HCT116 (cell line): ENCODE data around the gene TEKT5. TPM values are rescaled to one million over a fixed set of nuclear protein-coding genes. Genes with fewer than 3 reads are reported as not detected.

Source experiments
- ATAC-seq: fragments of 200-7000 bp; cut with Tn5 transposase; 2 replicates; pipeline ENCODE4 v1.9.1; 2020; ENCODE audit warnings: mild to moderate bottlenecking, moderate library complexity
- BruUV-seq: library from RNA; stranded (reverse); fragments of 400-500 nt; replicated peaks from 2 replicates; lab custom pipeline; 2021; lab: Mats Ljungman, UMichigan
- CTCF ChIA-PET: fragments of 300-600 bp; sonication (Branson Sonifier 250); formaldehyde crosslinking; loops from one replicate; lab custom pipeline; 2021; ENCODE audit warnings: antibody characterized with exemption; lab: Charles Lee
- POLR2A ChIA-PET: fragments of 300-600, 350-600 bp; sonication (Branson Sonifier 250); formaldehyde crosslinking; loops from one replicate; lab custom pipeline; 2021; ENCODE audit warnings: antibody characterized with exemption; lab: Charles Lee
- RAD21 ChIA-PET, 2 experiments: fragments of 300-600 bp; sonication (Branson Sonifier 250); formaldehyde crosslinking; loops; one replicate each; lab custom pipeline; 2023; ENCODE audit warnings: low total read pairs in 2 of 2; ENCODE audit not compliant: uncharacterized antibody in 2 of 2, unreplicated experiment in 2 of 2, low non-redundant PET in 1 of 2; lab: Charles Lee
- DNase-seq: peaks from one replicate; pipeline ENCODE4 v3.0.0-alpha.2; 2010; ENCODE audit warnings: low read depth, low spot score
- H2AFZ ChIP-seq: fragments of 200-600 bp; shearing (Covaris generic), sonication (generic); 2 replicates; pipeline ENCODE4 v1.6.1; 2017; ENCODE audit warnings: low read depth, mixed run types, mixed read lengths, antibody characterized with exemption, low read length; ENCODE audit not compliant: poor library complexity, severe bottlenecking
- H3K27ac ChIP-seq: 2 replicates; pipeline ENCODE4 v1.5.1; 2012; ENCODE audit warnings: low read depth, low read length
- H3K27me3 ChIP-seq: fragments of 200-600 bp; sonication (generic); 2 replicates; pipeline ENCODE4 v1.6.1; 2016; ENCODE audit warnings: mixed run types, low read length, mixed read lengths; ENCODE audit not compliant: insufficient read depth
- H3K36me3 ChIP-seq, 2 experiments: fragments of 200-500 bp in 1 of 2; fragments of 200-600 bp in 1 of 2; sonication (Bioruptor generic) in 1 of 2; sonication (generic) in 1 of 2; 2 replicates each; pipeline versions ENCODE4 v1.5.1 to v1.6.1; 2014 to 2016; ENCODE audit warnings: low read length in 2 of 2, inconsistent platforms in 1 of 2, mixed read lengths in 1 of 2, mixed run types in 1 of 2; ENCODE audit not compliant: insufficient read depth in 2 of 2, control insufficient read depth in 1 of 2
- H3K4me1 ChIP-seq, 2 experiments: fragments of 200-600 bp in 1 of 2; sonication (generic) in 1 of 2; 2 replicates each; pipeline versions ENCODE4 v1.5.1 to v1.6.1; 2012 to 2017; ENCODE audit warnings: low read length in 2 of 2, inconsistent platforms in 1 of 2, mild to moderate bottlenecking in 1 of 2, mixed read lengths in 1 of 2, mixed run types in 1 of 2, moderate library complexity in 1 of 2; ENCODE audit not compliant: insufficient read depth in 2 of 2, control insufficient read depth in 1 of 2
- H3K4me2 ChIP-seq: fragments of 200-600 bp; sonication (generic); 2 replicates; pipeline ENCODE4 v1.6.1; 2017; ENCODE audit warnings: mixed run types, low read length, mixed read lengths
- H3K4me3 ChIP-seq, 2 experiments: fragments of 200-600 bp in 1 of 2; sonication (generic) in 1 of 2; replicated peaks in 1 of 2; 2 replicates each; pipeline ENCODE4 v1.5.1; 2011 to 2016; ENCODE audit warnings: low read length in 2 of 2, control low read depth in 1 of 2, low read depth in 1 of 2, mild to moderate bottlenecking in 1 of 2, mixed read lengths in 1 of 2, mixed run types in 1 of 2
- H3K79me2 ChIP-seq: fragments of 200-600 bp; sonication (generic); 2 replicates; pipeline ENCODE4 v1.6.1; 2017; ENCODE audit warnings: mild to moderate bottlenecking, mixed run types, low read length, moderate library complexity, mixed read lengths; ENCODE audit not compliant: insufficient read depth
- H3K9ac ChIP-seq: fragments of 200-600 bp; sonication (generic); 2 replicates; pipeline ENCODE4 v1.6.1; 2016; ENCODE audit warnings: low read length, mixed read lengths
- H3K9me2 ChIP-seq: fragments of 200-600 bp; sonication (generic), shearing (Covaris generic); 2 replicates; pipeline ENCODE4 v1.6.1; 2017; ENCODE audit warnings: mixed run types, mild to moderate bottlenecking, moderate library complexity; ENCODE audit not compliant: insufficient read depth
- H3K9me3 ChIP-seq, 2 experiments: fragments of 200-500 bp in 1 of 2; fragments of 200-600 bp in 1 of 2; sonication (Bioruptor generic) in 1 of 2; sonication (generic) in 1 of 2; 2 replicates each; pipeline ENCODE4 v1.6.1; 2014 to 2017; ENCODE audit warnings: low read length in 2 of 2, mixed read lengths in 2 of 2, inconsistent platforms in 1 of 2, low read depth in 1 of 2, mild to moderate bottlenecking in 1 of 2, mixed run types in 1 of 2, moderate library complexity in 1 of 2; ENCODE audit not compliant: control insufficient read depth in 1 of 2, insufficient read depth in 1 of 2
- H4K20me1 ChIP-seq: fragments of 200-600 bp; sonication (generic), shearing (Covaris generic); 2 replicates; pipeline ENCODE4 v1.6.1; 2017; ENCODE audit warnings: mixed run types, mild to moderate bottlenecking, moderate library complexity; ENCODE audit not compliant: insufficient read depth
- CBX3 ChIP-seq: IDR thresholded peaks from 2 replicates; pipeline ENCODE4 v1.6.1; 2012; ENCODE audit warnings: low read depth
- CEBPB ChIP-seq: IDR thresholded peaks from 2 replicates; pipeline ENCODE4 v1.6.1; 2012; ENCODE audit warnings: low read depth
- EGR1 ChIP-seq: IDR thresholded peaks from 2 replicates; pipeline ENCODE4 v1.6.1; 2012; ENCODE audit warnings: low read depth
- JUND ChIP-seq: IDR thresholded peaks from 2 replicates; pipeline ENCODE4 v1.6.1; 2012
- POLR2A ChIP-seq: IDR thresholded peaks from 2 replicates; pipeline ENCODE4 v1.7.0; 2011; ENCODE audit warnings: borderline replicate concordance; ENCODE audit not compliant: insufficient read depth, insufficient read length; ENCODE audit errors: extremely low read depth
- POLR2AphosphoS5 ChIP-seq: IDR thresholded peaks from 2 replicates; pipeline ENCODE4 v1.6.1; 2011; ENCODE audit warnings: mild to moderate bottlenecking, low read depth, low read length, moderate library complexity
- RAD21 ChIP-seq: IDR thresholded peaks from 2 replicates; pipeline ENCODE4 v1.6.1; 2012; ENCODE audit warnings: low read depth, mild to moderate bottlenecking
- REST ChIP-seq: IDR thresholded peaks from 2 replicates; pipeline ENCODE4 v1.6.1; 2012; ENCODE audit warnings: low read depth
- SIN3A ChIP-seq: IDR thresholded peaks from 2 replicates; pipeline ENCODE4 v1.6.1; 2012; ENCODE audit warnings: low read depth
- SRF ChIP-seq: IDR thresholded peaks from 2 replicates; pipeline ENCODE4 v1.6.1; 2012; ENCODE audit warnings: low read depth
- YY1 ChIP-seq: IDR thresholded peaks from 2 replicates; pipeline ENCODE4 v1.6.1; 2011; ENCODE audit warnings: low read length, low read depth, moderate library complexity, mild to moderate bottlenecking; ENCODE audit not compliant: insufficient replicate concordance; ENCODE audit errors: extremely low read depth
- ZNF274 ChIP-seq: fragments of 200-500 bp; sonication (Bioruptor generic); IDR thresholded peaks from 2 replicates; pipeline ENCODE4 v1.6.1; 2014; ENCODE audit warnings: mild to moderate bottlenecking, low read depth, low read length, inconsistent platforms
- intact Hi-C: fragments of 100-400 bp; cut with micrococcal nuclease; formaldehyde crosslinking; loops from 2 replicates; pipeline ENCODE4 v1.10.0; 2022
- total RNA-seq: library from RNA; stranded (reverse); gene quantifications from one replicate; pipeline ENCODE4 v1.2.1, GENCODE V29; 2021; ENCODE audit not compliant: unreplicated experiment

The TEKT5 gene
- total RNA-seq, 1 experiment from 2014 or later = 0.37 TPM

GRCh38 chr16:10688726-10689125 is 6.0 kb downstream of the TEKT5 start:
- H3K79me2 ChIP-seq = no peaks in the 10 kb centered on the region
- BruUV-seq = no TSS peak
- H3K9me2 ChIP-seq = no peaks in the 10 kb centered on the region
- intact Hi-C loops = no loop called here
- ChIA-PET RAD21 (no interaction called here), POLR2A (no interaction called here), CTCF (no interaction called here)
- no peak for TF ChIP-seq POLR2AphosphoS5
- no peak for TF ChIP-seq JUND
- no peak for TF ChIP-seq EGR1
- no peak for TF ChIP-seq REST
- TF ChIP-seq YY1 = no peak
- TF ChIP-seq CBX3 = no peak
- no peak for TF ChIP-seq CEBPB
- no peak for TF ChIP-seq ZNF274
- TF ChIP-seq SIN3A = no peak
- TF ChIP-seq SRF = no peak
- TF ChIP-seq RAD21 = no peak
- TF ChIP-seq POLR2A = no peak
- no peaks in the 10 kb centered on the region for H3K4me1 ChIP-seq
- no peaks in the 10 kb centered on the region for H3K9me3 ChIP-seq
- H3K27me3 ChIP-seq = no peaks in the 10 kb centered on the region
- no peaks in the 10 kb centered on the region for H4K20me1 ChIP-seq
- H3K4me3 ChIP-seq = no peak overlapping the region
- ATAC-seq = no peak
- no peak for DNase-seq
- H3K27ac ChIP-seq = no peak overlapping the region
- H3K4me2 ChIP-seq = no peak overlapping the region
- H3K36me3 ChIP-seq = no peaks in the 10 kb centered on the region
- H3K9ac ChIP-seq = no peak overlapping the region
- H2AFZ ChIP-seq = no peak overlapping the region
